HEK293 (cell line): ENCODE data around the gene HNRNPL.

ENCODE experiments used
- HOXA7 ChIP-seq: sonication (generic); formaldehyde crosslinking; IDR thresholded peaks from 2 replicates; pipeline ENCODE4 v1.8.1; 2022; ENCODE audit warnings: missing genetic modification reagents, borderline replicate concordance
- SALL2 ChIP-seq: fragments of 450-650 bp; formaldehyde crosslinking; IDR thresholded peaks from 2 replicates; pipeline ENCODE4 v1.5.0; 2017; ENCODE audit warnings: missing biosample characterization, mild to moderate bottlenecking, missing genetic modification characterization, borderline replicate concordance
- WT1 ChIP-seq: fragments of 450-650 bp; formaldehyde crosslinking; IDR thresholded peaks from 2 replicates; pipeline ENCODE4 v1.5.1; 2016; ENCODE audit warnings: missing biosample characterization, missing genetic modification characterization
- YY2 ChIP-seq: fragments of 450-650 bp; formaldehyde crosslinking; IDR thresholded peaks from 2 replicates; pipeline ENCODE4 v1.5.1; 2016; ENCODE audit warnings: missing biosample characterization, missing genetic modification characterization
- ZBTB48 ChIP-seq: fragments of 450-650 bp; formaldehyde crosslinking; IDR thresholded peaks from 2 replicates; pipeline ENCODE4 v1.5.1; 2016; ENCODE audit warnings: missing biosample characterization, missing genetic modification characterization
- ZEB2 ChIP-seq: fragments of 450-650 bp; formaldehyde crosslinking; IDR thresholded peaks from 2 replicates; pipeline ENCODE4 v1.5.1; 2016; ENCODE audit warnings: missing biosample characterization, missing genetic modification characterization
- ZFP3 ChIP-seq: fragments of 450-650 bp; formaldehyde crosslinking; IDR thresholded peaks from 2 replicates; pipeline ENCODE4 v1.5.1; 2016; ENCODE audit warnings: low read depth, missing biosample characterization, missing genetic modification characterization
- ZNF132 ChIP-seq: fragments of 450-650 bp; formaldehyde crosslinking; IDR thresholded peaks from 2 replicates; pipeline ENCODE4 v1.5.1; 2017; ENCODE audit warnings: missing biosample characterization, missing genetic modification characterization, borderline replicate concordance
- ZNF140 ChIP-seq: fragments of 450-650 bp; formaldehyde crosslinking; IDR thresholded peaks from 2 replicates; pipeline ENCODE4 v1.5.1; 2016; ENCODE audit warnings: missing biosample characterization, missing genetic modification characterization
- ZNF169 ChIP-seq: fragments of 450-650 bp; formaldehyde crosslinking; IDR thresholded peaks from 2 replicates; pipeline ENCODE4 v1.5.1; 2016; ENCODE audit warnings: missing biosample characterization, missing genetic modification characterization
- ZNF292 ChIP-seq: fragments of 450-650 bp; formaldehyde crosslinking; IDR thresholded peaks from 2 replicates; pipeline ENCODE4 v1.5.1; 2016; ENCODE audit warnings: low read depth, missing biosample characterization, missing genetic modification characterization, borderline replicate concordance
- ZNF311 ChIP-seq: fragments of 450-650 bp; formaldehyde crosslinking; IDR thresholded peaks from 2 replicates; pipeline ENCODE4 v1.5.1; 2017; ENCODE audit warnings: missing biosample characterization, missing genetic modification characterization, borderline replicate concordance
- ZNF341 ChIP-seq: fragments of 450-650 bp; formaldehyde crosslinking; IDR thresholded peaks from 2 replicates; pipeline ENCODE4; 2016; ENCODE audit warnings: low read depth, missing biosample characterization, missing genetic modification characterization
- ZNF596 ChIP-seq: fragments of 450-650 bp; IDR thresholded peaks from 2 replicates; pipeline ENCODE4 v1.5.0; 2018; ENCODE audit warnings: missing biosample characterization, mild to moderate bottlenecking, missing genetic modification characterization, moderate library complexity
- ZNF610 ChIP-seq: fragments of 450-650 bp; formaldehyde crosslinking; IDR thresholded peaks from 2 replicates; pipeline ENCODE4 v1.5.1; 2016; ENCODE audit warnings: missing biosample characterization, missing genetic modification characterization, borderline replicate concordance
- ZNF747 ChIP-seq: fragments of 450-650 bp; formaldehyde crosslinking; IDR thresholded peaks from 2 replicates; pipeline ENCODE4 v1.5.1; 2016; ENCODE audit warnings: missing biosample characterization, missing genetic modification characterization
- TF ChIP-seq, protein P1 (sequence below): fragments of 450-650 bp; formaldehyde crosslinking; IDR thresholded peaks from 2 replicates; pipeline ENCODE4 v1.5.1; 2017; ENCODE audit warnings: missing biosample characterization, missing genetic modification characterization
- TF ChIP-seq, protein P2 (sequence below): fragments of 450-650 bp; formaldehyde crosslinking; IDR thresholded peaks from 2 replicates; pipeline ENCODE4 v1.5.1; 2016; ENCODE audit warnings: missing biosample characterization, missing genetic modification characterization
- TF ChIP-seq, protein P3 (sequence below): fragments of 450-650 bp; formaldehyde crosslinking; IDR thresholded peaks from 2 replicates; pipeline ENCODE4 v1.5.1; 2017; ENCODE audit warnings: missing biosample characterization, mild to moderate bottlenecking, missing genetic modification characterization, moderate library complexity
- TF ChIP-seq, protein P4 (sequence below): fragments of 450-650 bp; formaldehyde crosslinking; IDR thresholded peaks from 2 replicates; pipeline ENCODE4 v1.5.1; 2016; ENCODE audit warnings: missing biosample characterization, missing genetic modification characterization
- TF ChIP-seq, protein P5 (sequence below): fragments of 450-650 bp; formaldehyde crosslinking; IDR thresholded peaks from 2 replicates; pipeline ENCODE4 v1.5.1; 2017; ENCODE audit warnings: missing biosample characterization, missing genetic modification characterization
- TF ChIP-seq, protein P6 (sequence below): fragments of 450-650 bp; formaldehyde crosslinking; IDR thresholded peaks from 2 replicates; pipeline ENCODE4 v1.5.1; 2016; ENCODE audit warnings: missing biosample characterization, missing genetic modification characterization
- TF ChIP-seq, protein P7 (sequence below): fragments of 450-650 bp; formaldehyde crosslinking; IDR thresholded peaks from 2 replicates; pipeline ENCODE4 v1.5.1; 2016; ENCODE audit warnings: missing biosample characterization, missing genetic modification characterization

The HNRNPL gene

DNA sequence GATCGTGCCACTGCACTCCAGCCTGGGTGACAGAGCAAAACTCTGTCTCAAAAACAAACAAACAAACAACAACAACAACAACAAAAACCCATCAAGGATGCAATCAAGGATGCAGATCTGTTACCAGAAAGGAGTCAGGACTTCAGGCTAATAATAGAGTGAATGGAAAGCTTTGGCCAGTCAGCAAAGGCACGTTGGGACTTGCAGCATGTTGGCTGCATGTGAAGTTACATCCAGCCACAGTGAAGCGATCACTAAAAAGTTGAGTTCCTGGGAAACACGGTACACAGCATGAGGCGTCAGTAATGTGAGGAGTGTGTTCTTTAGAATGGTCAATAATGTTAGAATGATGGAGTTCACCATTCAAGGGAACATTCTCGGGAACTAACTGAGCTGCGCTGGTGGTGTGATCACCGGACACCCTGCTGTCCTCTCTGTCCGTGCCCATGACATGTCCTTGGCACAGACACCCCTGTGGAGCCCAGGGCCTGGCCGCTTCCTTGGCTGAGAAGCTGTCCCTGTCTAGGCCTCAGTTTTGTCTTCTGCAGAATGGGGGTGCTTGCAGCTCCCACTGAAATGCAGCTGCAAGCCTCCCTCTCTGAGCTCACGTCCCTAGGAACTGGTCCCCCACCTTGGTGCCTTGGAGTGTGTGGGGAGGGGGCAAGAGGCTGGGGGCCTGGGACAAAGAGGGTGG, 63.1 kb downstream of the HNRNPL start (continued):
- TF ChIP-seq, protein P1, sequence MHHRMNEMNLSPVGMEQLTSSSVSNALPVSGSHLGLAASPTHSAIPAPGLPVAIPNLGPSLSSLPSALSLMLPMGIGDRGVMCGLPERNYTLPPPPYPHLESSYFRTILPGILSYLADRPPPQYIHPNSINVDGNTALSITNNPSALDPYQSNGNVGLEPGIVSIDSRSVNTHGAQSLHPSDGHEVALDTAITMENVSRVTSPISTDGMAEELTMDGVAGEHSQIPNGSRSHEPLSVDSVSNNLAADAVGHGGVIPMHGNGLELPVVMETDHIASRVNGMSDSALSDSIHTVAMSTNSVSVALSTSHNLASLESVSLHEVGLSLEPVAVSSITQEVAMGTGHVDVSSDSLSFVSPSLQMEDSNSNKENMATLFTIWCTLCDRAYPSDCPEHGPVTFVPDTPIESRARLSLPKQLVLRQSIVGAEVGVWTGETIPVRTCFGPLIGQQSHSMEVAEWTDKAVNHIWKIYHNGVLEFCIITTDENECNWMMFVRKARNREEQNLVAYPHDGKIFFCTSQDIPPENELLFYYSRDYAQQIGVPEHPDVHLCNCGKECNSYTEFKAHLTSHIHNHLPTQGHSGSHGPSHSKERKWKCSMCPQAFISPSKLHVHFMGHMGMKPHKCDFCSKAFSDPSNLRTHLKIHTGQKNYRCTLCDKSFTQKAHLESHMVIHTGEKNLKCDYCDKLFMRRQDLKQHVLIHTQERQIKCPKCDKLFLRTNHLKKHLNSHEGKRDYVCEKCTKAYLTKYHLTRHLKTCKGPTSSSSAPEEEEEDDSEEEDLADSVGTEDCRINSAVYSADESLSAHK (tag by site-specific recombination), result no peak
- TF ChIP-seq, protein P2, sequence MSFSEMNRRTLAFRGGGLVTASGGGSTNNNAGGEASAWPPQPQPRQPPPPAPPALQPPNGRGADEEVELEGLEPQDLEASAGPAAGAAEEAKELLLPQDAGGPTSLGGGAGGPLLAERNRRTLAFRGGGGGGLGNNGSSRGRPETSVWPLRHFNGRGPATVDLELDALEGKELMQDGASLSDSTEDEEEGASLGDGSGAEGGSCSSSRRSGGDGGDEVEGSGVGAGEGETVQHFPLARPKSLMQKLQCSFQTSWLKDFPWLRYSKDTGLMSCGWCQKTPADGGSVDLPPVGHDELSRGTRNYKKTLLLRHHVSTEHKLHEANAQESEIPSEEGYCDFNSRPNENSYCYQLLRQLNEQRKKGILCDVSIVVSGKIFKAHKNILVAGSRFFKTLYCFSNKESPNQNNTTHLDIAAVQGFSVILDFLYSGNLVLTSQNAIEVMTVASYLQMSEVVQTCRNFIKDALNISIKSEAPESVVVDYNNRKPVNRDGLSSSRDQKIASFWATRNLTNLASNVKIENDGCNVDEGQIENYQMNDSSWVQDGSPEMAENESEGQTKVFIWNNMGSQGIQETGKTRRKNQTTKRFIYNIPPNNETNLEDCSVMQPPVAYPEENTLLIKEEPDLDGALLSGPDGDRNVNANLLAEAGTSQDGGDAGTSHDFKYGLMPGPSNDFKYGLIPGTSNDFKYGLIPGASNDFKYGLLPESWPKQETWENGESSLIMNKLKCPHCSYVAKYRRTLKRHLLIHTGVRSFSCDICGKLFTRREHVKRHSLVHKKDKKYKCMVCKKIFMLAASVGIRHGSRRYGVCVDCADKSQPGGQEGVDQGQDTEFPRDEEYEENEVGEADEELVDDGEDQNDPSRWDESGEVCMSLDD (tag by site-specific recombination), result 0 out of 2 replicates have a peak, but pooled peaks have one; percentile 17
- TF ChIP-seq, protein P3, sequence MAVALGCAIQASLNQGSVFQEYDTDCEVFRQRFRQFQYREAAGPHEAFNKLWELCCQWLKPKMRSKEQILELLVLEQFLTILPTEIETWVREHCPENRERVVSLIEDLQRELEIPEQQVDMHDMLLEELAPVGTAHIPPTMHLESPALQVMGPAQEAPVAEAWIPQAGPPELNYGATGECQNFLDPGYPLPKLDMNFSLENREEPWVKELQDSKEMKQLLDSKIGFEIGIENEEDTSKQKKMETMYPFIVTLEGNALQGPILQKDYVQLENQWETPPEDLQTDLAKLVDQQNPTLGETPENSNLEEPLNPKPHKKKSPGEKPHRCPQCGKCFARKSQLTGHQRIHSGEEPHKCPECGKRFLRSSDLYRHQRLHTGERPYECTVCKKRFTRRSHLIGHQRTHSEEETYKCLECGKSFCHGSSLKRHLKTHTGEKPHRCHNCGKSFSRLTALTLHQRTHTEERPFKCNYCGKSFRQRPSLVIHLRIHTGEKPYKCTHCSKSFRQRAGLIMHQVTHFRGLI (tag by site-specific recombination), result no peak
- no peak for TF ChIP-seq ZNF311 (tag by site-specific recombination)
- TF ChIP-seq, protein P4, sequence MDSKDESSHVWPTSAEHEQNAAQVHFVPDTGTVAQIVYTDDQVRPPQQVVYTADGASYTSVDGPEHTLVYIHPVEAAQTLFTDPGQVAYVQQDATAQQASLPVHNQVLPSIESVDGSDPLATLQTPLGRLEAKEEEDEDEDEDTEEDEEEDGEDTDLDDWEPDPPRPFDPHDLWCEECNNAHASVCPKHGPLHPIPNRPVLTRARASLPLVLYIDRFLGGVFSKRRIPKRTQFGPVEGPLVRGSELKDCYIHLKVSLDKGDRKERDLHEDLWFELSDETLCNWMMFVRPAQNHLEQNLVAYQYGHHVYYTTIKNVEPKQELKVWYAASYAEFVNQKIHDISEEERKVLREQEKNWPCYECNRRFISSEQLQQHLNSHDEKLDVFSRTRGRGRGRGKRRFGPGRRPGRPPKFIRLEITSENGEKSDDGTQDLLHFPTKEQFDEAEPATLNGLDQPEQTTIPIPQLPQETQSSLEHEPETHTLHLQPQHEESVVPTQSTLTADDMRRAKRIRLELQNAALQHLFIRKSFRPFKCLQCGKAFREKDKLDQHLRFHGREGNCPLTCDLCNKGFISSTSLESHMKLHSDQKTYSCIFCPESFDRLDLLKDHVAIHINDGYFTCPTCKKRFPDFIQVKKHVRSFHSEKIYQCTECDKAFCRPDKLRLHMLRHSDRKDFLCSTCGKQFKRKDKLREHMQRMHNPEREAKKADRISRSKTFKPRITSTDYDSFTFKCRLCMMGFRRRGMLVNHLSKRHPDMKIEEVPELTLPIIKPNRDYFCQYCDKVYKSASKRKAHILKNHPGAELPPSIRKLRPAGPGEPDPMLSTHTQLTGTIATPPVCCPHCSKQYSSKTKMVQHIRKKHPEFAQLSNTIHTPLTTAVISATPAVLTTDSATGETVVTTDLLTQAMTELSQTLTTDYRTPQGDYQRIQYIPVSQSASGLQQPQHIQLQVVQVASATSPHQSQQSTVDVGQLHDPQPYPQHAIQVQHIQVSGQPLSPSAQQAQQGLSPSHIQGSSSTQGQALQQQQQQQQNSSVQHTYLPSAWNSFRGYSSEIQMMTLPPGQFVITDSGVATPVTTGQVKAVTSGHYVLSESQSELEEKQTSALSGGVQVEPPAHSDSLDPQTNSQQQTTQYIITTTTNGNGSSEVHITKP (tag by site-specific recombination), result 0 out of 2 replicates have a peak, but pooled peaks have one; percentile 16
- TF ChIP-seq ZNF747 (tag by site-specific recombination), result no peak
- TF ChIP-seq ZFP3 (tag by site-specific recombination), result no peak
- TF ChIP-seq ZNF341 (tag by site-specific recombination), result no peak
- no peak for TF ChIP-seq WT1 (tag by site-specific recombination)
- TF ChIP-seq SALL2 (tag by site-specific recombination), result no peak
- TF ChIP-seq, protein P5, sequence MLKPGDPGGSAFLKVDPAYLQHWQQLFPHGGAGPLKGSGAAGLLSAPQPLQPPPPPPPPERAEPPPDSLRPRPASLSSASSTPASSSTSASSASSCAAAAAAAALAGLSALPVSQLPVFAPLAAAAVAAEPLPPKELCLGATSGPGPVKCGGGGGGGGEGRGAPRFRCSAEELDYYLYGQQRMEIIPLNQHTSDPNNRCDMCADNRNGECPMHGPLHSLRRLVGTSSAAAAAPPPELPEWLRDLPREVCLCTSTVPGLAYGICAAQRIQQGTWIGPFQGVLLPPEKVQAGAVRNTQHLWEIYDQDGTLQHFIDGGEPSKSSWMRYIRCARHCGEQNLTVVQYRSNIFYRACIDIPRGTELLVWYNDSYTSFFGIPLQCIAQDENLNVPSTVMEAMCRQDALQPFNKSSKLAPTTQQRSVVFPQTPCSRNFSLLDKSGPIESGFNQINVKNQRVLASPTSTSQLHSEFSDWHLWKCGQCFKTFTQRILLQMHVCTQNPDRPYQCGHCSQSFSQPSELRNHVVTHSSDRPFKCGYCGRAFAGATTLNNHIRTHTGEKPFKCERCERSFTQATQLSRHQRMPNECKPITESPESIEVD (tag by site-specific recombination), result no peak
- TF ChIP-seq, protein P6, sequence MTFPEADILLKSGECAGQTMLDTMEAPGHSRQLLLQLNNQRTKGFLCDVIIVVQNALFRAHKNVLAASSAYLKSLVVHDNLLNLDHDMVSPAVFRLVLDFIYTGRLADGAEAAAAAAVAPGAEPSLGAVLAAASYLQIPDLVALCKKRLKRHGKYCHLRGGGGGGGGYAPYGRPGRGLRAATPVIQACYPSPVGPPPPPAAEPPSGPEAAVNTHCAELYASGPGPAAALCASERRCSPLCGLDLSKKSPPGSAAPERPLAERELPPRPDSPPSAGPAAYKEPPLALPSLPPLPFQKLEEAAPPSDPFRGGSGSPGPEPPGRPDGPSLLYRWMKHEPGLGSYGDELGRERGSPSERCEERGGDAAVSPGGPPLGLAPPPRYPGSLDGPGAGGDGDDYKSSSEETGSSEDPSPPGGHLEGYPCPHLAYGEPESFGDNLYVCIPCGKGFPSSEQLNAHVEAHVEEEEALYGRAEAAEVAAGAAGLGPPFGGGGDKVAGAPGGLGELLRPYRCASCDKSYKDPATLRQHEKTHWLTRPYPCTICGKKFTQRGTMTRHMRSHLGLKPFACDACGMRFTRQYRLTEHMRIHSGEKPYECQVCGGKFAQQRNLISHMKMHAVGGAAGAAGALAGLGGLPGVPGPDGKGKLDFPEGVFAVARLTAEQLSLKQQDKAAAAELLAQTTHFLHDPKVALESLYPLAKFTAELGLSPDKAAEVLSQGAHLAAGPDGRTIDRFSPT (tag by site-specific recombination), result peak; percentile 7; the same call in 1 of the 2 replicates
- TF ChIP-seq ZEB2, result no peak
- no peak for TF ChIP-seq YY2 (tag by site-specific recombination)
- TF ChIP-seq ZNF140 (tag by site-specific recombination), result no peak
- no peak for TF ChIP-seq ZNF596
- peak; percentile 21; the same call in 1 of the 2 replicates for TF ChIP-seq ZBTB48 (tag by site-specific recombination)
- TF ChIP-seq HOXA7, result no peak
- TF ChIP-seq, protein P7, sequence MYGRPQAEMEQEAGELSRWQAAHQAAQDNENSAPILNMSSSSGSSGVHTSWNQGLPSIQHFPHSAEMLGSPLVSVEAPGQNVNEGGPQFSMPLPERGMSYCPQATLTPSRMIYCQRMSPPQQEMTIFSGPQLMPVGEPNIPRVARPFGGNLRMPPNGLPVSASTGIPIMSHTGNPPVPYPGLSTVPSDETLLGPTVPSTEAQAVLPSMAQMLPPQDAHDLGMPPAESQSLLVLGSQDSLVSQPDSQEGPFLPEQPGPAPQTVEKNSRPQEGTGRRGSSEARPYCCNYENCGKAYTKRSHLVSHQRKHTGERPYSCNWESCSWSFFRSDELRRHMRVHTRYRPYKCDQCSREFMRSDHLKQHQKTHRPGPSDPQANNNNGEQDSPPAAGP (tag by site-specific recombination), result no peak
- no peak for TF ChIP-seq ZNF132 (tag by site-specific recombination)
- TF ChIP-seq ZNF169 (tag by site-specific recombination), result no peak
- no peak for TF ChIP-seq ZNF292
- no peak for TF ChIP-seq ZNF610 (tag by site-specific recombination)
